GM21390 (cell line): ENCODE results near the gene CFAP46.
"Not testable (repeated sequence)": the region's sequence is repeated elsewhere in the genome, so short reads cannot be mapped to it uniquely, and the experiment has no call there.

ENCODE experiments used
- ATAC-seq: cut with Tn5 transposase; IDR thresholded peaks from one replicate; pipeline ENCODE4 v1.9.1; 2021; ENCODE audit not compliant: unreplicated experiment

CFAP46 gene

GRCh38 chr10:132979491-132980425 is 37.4 kb upstream of the CFAP46 start:
- ATAC-seq: no peak

- ATAC-seq: no peak
Measured at GRCh38 chr10:132978542-132978941, 36.2 kb upstream of the CFAP46 start.

- ATAC-seq: no peak
Measured at GRCh38 chr10:132977807-132978206, 35.4 kb upstream of the CFAP46 start.

- ATAC-seq: no peak
Measured at GRCh38 chr10:132977076-132977475, 34.7 kb upstream of the CFAP46 start.

GRCh38 chr10:132975831-132976682 is 33.7 kb upstream of the CFAP46 start:
- ATAC-seq: no peak

GRCh38 chr10:132974886-132975830 is 32.8 kb upstream of the CFAP46 start:
- ATAC-seq: no peak

GRCh38 chr10:132974249-132974796 is 32.0 kb upstream of the CFAP46 start:
- no peak for ATAC-seq

GRCh38 chr10:132973903-132974241 is 31.5 kb upstream of the CFAP46 start:
- ATAC-seq: no peak

GRCh38 chr10:132972986-132973902 is 30.9 kb upstream of the CFAP46 start:
- no peak for ATAC-seq

- no peak for ATAC-seq
Measured at GRCh38 chr10:132972149-132972985, 30.0 kb upstream of the CFAP46 start.

GRCh38 chr10:132971448-132972148 is 29.2 kb upstream of the CFAP46 start:
- no peak for ATAC-seq

GRCh38 chr10:132970641-132971438 is 28.5 kb upstream of the CFAP46 start:
- no peak for ATAC-seq

- no peak for ATAC-seq
Measured at GRCh38 chr10:132967540-132967939, 25.2 kb upstream of the CFAP46 start.

GRCh38 chr10:132965411-132966057 is 23.2 kb upstream of the CFAP46 start:
- no peak for ATAC-seq

- ATAC-seq: not testable (repeated sequence)
Measured at GRCh38 chr10:132964707-132965410, 22.5 kb upstream of the CFAP46 start.

GRCh38 chr10:132964231-132964630 is 21.9 kb upstream of the CFAP46 start:
- no peak for ATAC-seq
